K562 (cell line): ENCODE results near the gene TRMT1. TPM values are rescaled to one million over a fixed set of nuclear protein-coding genes. Genes with fewer than 3 reads are reported as not detected.

Experiments used
- CHD2 ChIP-seq: IDR thresholded peaks from 2 replicates; pipeline ENCODE4 v1.6.1; 2011; ENCODE audit warnings: low read depth, low read length
- CLOCK ChIP-seq: fragments of 250-450 bp; sonication (Bioruptor Pico); IDR thresholded peaks from 2 replicates; pipeline ENCODE4 v1.4.0; 2020; ENCODE audit warnings: mild to moderate bottlenecking, moderate library complexity, borderline replicate concordance
- HLTF ChIP-seq: fragments of 450-650 bp; IDR thresholded peaks from 2 replicates; pipeline ENCODE4 v1.6.1; 2016
- MCM7 ChIP-seq, 2 experiments: fragments of 450-650 bp; IDR thresholded peaks; 2 replicates each; pipeline ENCODE4 v1.6.1; 2016 to 2018
- MTA1 ChIP-seq: fragments of 450-650 bp; IDR thresholded peaks from 2 replicates; pipeline ENCODE4 v1.6.1; 2017; ENCODE audit warnings: borderline replicate concordance
- NONO ChIP-seq, 2 experiments: fragments of 200-400 bp in 1 of 2; fragments of 450-650 bp in 1 of 2; formaldehyde crosslinking in 1 of 2; IDR thresholded peaks; 2 replicates each; pipeline ENCODE4 v1.6.1; 2017; ENCODE audit warnings: low read depth in 2 of 2, mild to moderate bottlenecking in 2 of 2, moderate library complexity in 2 of 2, low read length in 1 of 2
- POLR2A ChIP-seq: fragments of 450-650 bp; conservative IDR thresholded peaks from 2 replicates; pipeline ENCODE4 v1.6.1; 2016
- PTTG1 ChIP-seq: fragments of 450-650 bp; IDR thresholded peaks from 2 replicates; pipeline ENCODE4 v1.6.1; 2016; ENCODE audit warnings: low read depth, mild to moderate bottlenecking, missing genetic modification characterization, missing compliant biosample characterization
- RFX5 ChIP-seq: IDR thresholded peaks from 2 replicates; pipeline ENCODE4 v1.6.1; 2011; ENCODE audit warnings: low read depth, mild to moderate bottlenecking, improper control_type of control experiment, low read length
- ZBTB9 ChIP-seq: fragments of 450-650 bp; formaldehyde crosslinking; IDR thresholded peaks from 2 replicates; pipeline ENCODE4 v1.4.0; 2020; ENCODE audit warnings: mild to moderate bottlenecking, moderate library complexity
- ZNF146 ChIP-seq: IDR thresholded peaks from one replicate; pipeline ENCODE4 v1.6.1; 2018; ENCODE audit warnings: missing compliant biosample characterization; ENCODE audit not compliant: unreplicated experiment
- ZNF24 ChIP-seq: fragments of 450-650 bp; IDR thresholded peaks from 2 replicates; pipeline ENCODE4 v1.6.1; 2016
- ZNF395 ChIP-seq: fragments of 200-800 bp; sonication (Bioruptor generic); IDR thresholded peaks from 2 replicates; pipeline ENCODE4 v1.6.1; 2017; ENCODE audit warnings: missing genetic modification characterization, missing compliant biosample characterization
- ZNF444 ChIP-seq: fragments of 250-450 bp; sonication (Bioruptor Pico); IDR thresholded peaks from 2 replicates; pipeline ENCODE4 v1.4.0; 2020; ENCODE audit warnings: mild to moderate bottlenecking, moderate library complexity
- ZNF551 ChIP-seq: fragments of 250-450 bp; sonication (Bioruptor Pico); IDR thresholded peaks from 2 replicates; pipeline ENCODE4 v1.5.0; 2021; ENCODE audit warnings: mild to moderate bottlenecking, moderate library complexity
- polyA plus RNA-seq, 8 experiments: library from polyadenylated mRNA; depleted of rRNA in 4 of 8; stranded (reverse) in 5 of 8; unstranded in 3 of 8; fragments of >200 nt; fragmentation: Nextera tagmentation in 2 of 8; fragmentation: Illumina TruSeq in 1 of 8; extraction: Ambion mirVana in 2 of 8; extraction: Trizol in 1 of 8; gene quantifications; 2 replicates each; pipeline versions ENCODE4 v1.2.1 to v1.2.3, GENCODE V29; 2011 to 2014; ENCODE audit warnings: inconsistent platforms in 1 of 8, missing spikeins in 1 of 8
- total RNA-seq, 7 experiments: library from RNA; depleted of rRNA in 6 of 7; stranded (reverse); fragments of >200 nt in 6 of 7; fragmentation: Illumina TruSeq in 2 of 7; extraction: Trizol in 2 of 7; gene quantifications; 2 replicates each; pipeline versions ENCODE4 v1.2.1 to v1.2.3, GENCODE V29; 2011 to 2021; ENCODE audit warnings: low replicate concordance in 1 of 7
- TF ChIP-seq, protein P1 (sequence below): sonication (generic); formaldehyde crosslinking; IDR thresholded peaks from 2 replicates; pipeline ENCODE4 v1.8.0; 2022; ENCODE audit warnings: mild to moderate bottlenecking, missing genetic modification reagents, borderline replicate concordance
- TF ChIP-seq, protein P2 (sequence below): sonication (generic); formaldehyde crosslinking; IDR thresholded peaks from 2 replicates; pipeline ENCODE4 v1.9.0; 2022; ENCODE audit warnings: mild to moderate bottlenecking, missing genetic modification reagents
- TF ChIP-seq, protein P3 (sequence below): sonication (generic); formaldehyde crosslinking; IDR thresholded peaks from 2 replicates; pipeline ENCODE4 v1.4.0; 2020; ENCODE audit warnings: mild to moderate bottlenecking, missing genetic modification reagents

TRMT1 gene
- total and polyA plus RNA-seq, 9 of the 15 experiments (the other 6 are each of a cell fraction or from before 2014, with no cell fraction given), result 5.8 to 158 (median 54.3) TPM

GRCh38 chr19:13162724-13163608, 46.4 kb upstream of the TRMT1 start (continued):
- TF ChIP-seq NONO (IDR thresholded peaks at IDR 0.05; ENCODE audit: low read depth in 2 of 2, low read length in 1 of 2), result no peak
- TF ChIP-seq PTTG1 (tag), result no peak
- peak; percentile 36 for TF ChIP-seq CHD2
- TF ChIP-seq CLOCK (CRISPR knock-in tag), result 0 out of 2 replicates have a peak, but pooled peaks have one; percentile 24
- peak; percentile 36 for TF ChIP-seq ZBTB9
- TF ChIP-seq, protein P1, sequence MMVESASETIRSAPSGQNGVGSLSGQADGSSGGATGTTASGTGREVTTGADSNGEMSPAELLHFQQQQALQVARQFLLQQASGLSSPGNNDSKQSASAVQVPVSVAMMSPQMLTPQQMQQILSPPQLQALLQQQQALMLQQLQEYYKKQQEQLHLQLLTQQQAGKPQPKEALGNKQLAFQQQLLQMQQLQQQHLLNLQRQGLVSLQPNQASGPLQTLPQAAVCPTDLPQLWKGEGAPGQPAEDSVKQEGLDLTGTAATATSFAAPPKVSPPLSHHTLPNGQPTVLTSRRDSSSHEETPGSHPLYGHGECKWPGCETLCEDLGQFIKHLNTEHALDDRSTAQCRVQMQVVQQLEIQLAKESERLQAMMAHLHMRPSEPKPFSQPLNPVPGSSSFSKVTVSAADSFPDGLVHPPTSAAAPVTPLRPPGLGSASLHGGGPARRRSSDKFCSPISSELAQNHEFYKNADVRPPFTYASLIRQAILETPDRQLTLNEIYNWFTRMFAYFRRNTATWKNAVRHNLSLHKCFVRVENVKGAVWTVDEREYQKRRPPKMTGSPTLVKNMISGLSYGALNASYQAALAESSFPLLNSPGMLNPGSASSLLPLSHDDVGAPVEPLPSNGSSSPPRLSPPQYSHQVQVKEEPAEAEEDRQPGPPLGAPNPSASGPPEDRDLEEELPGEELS (CRISPR knock-in tag), result no peak
- TF ChIP-seq ZNF24, result peak; percentile 76; the same call in 1 of the 2 replicates
- no peak for TF ChIP-seq ZNF444 (CRISPR knock-in tag)
- TF ChIP-seq RFX5, result no peak
- no peak for TF ChIP-seq MTA1
- TF ChIP-seq, protein P2, sequence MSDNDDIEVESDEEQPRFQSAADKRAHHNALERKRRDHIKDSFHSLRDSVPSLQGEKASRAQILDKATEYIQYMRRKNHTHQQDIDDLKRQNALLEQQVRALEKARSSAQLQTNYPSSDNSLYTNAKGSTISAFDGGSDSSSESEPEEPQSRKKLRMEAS (CRISPR knock-in tag), result peak; percentile 63
- peak; percentile 85 for TF ChIP-seq POLR2A
- TF ChIP-seq MCM7 (IDR thresholded peaks at IDR 0.05), result no peak
- TF ChIP-seq, protein P3, sequence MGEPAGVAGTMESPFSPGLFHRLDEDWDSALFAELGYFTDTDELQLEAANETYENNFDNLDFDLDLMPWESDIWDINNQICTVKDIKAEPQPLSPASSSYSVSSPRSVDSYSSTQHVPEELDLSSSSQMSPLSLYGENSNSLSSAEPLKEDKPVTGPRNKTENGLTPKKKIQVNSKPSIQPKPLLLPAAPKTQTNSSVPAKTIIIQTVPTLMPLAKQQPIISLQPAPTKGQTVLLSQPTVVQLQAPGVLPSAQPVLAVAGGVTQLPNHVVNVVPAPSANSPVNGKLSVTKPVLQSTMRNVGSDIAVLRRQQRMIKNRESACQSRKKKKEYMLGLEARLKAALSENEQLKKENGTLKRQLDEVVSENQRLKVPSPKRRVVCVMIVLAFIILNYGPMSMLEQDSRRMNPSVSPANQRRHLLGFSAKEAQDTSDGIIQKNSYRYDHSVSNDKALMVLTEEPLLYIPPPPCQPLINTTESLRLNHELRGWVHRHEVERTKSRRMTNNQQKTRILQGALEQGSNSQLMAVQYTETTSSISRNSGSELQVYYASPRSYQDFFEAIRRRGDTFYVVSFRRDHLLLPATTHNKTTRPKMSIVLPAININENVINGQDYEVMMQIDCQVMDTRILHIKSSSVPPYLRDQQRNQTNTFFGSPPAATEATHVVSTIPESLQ (CRISPR knock-in tag), result peak; percentile 84; the same call in 1 of the 2 replicates
- TF ChIP-seq ZNF551 (CRISPR knock-in tag), result no peak
- TF ChIP-seq ZNF146 (CRISPR knock-in tag), result no peak
- no peak for TF ChIP-seq HLTF
- TF ChIP-seq ZNF395 (CRISPR knock-in tag), result peak; percentile 8; the same call in 1 of the 2 replicates
